ENCODE data around the gene PALM3.
"Not testable (repeated sequence)": the region's sequence is repeated elsewhere in the genome, so short reads cannot be mapped to it uniquely, and the experiment has no call there.

Gene PALM3

GRCh38 chr19:14059652-14060155 is 2.2 kb downstream of the PALM3 start:
- no peak for DNase-seq (ENCODE audit: low read depth)

GRCh38 chr19:14059093-14059480 is 2.8 kb downstream of the PALM3 start:
- DNase-seq (ENCODE audit: low read depth), result no peak

GRCh38 chr19:14058182-14059092 is 3.4 kb downstream of the PALM3 start:
- DNase-seq (ENCODE audit: low read depth), result no peak

GRCh38 chr19:14056741-14057356 is 5.0 kb downstream of the PALM3 start:
- no peak for DNase-seq (ENCODE audit: low read depth)

GRCh38 chr19:14056069-14056666 is 5.7 kb downstream of the PALM3 start:
- DNase-seq (ENCODE audit: low read depth), result no peak

- DNase-seq (ENCODE audit: low read depth), result no peak
Measured at GRCh38 chr19:14055396-14055795, 6.5 kb downstream of the PALM3 start.

GRCh38 chr19:14054721-14055120 is 7.2 kb downstream of the PALM3 start:
- no peak for DNase-seq (ENCODE audit: low read depth)

- no peak for DNase-seq (ENCODE audit: low read depth)
Measured at GRCh38 chr19:14054099-14054498, 7.8 kb downstream of the PALM3 start.

- no peak for DNase-seq (ENCODE audit: low read depth)
Measured at GRCh38 chr19:14053500-14053899, 8.4 kb downstream of the PALM3 start.

- no peak for DNase-seq (ENCODE audit: low read depth)
Measured at GRCh38 chr19:14053032-14053431, 8.8 kb downstream of the PALM3 start.

- DNase-seq (ENCODE audit: low read depth), result no peak
Measured at GRCh38 chr19:14052470-14052869, 9.4 kb downstream of the PALM3 start.

- DNase-seq (ENCODE audit: low read depth), result no peak
Measured at GRCh38 chr19:14051980-14052379, 9.9 kb downstream of the PALM3 start.

GRCh38 chr19:14050961-14051360 is 10.9 kb downstream of the PALM3 start:
- not testable (repeated sequence) for DNase-seq (ENCODE audit: low read depth)

- no peak for DNase-seq (ENCODE audit: low read depth)
Measured at GRCh38 chr19:14050512-14050911, 11.4 kb downstream of the PALM3 start.

GRCh38 chr19:14048443-14049153 is 13.3 kb downstream of the PALM3 start:
- DNase-seq (ENCODE audit: low read depth), result peak; percentile 40

GRCh38 chr19:14047866-14048265 is 14.0 kb downstream of the PALM3 start:
- DNase-seq (ENCODE audit: low read depth), result not testable (repeated sequence)

GRCh38 chr19:14042659-14043608 is 18.9 kb downstream of the PALM3 start:
- not testable (repeated sequence) for DNase-seq (ENCODE audit: low read depth)

- DNase-seq (ENCODE audit: low read depth), result no peak
Measured at GRCh38 chr19:14039181-14039580, 22.7 kb downstream of the PALM3 start.

GRCh38 chr19:14035706-14036105 is 26.2 kb downstream of the PALM3 start:
- DNase-seq (ENCODE audit: low read depth), result no peak

GRCh38 chr19:14035159-14035558 is 26.7 kb downstream of the PALM3 start:
- DNase-seq (ENCODE audit: low read depth), result not testable (repeated sequence)

- no peak for DNase-seq (ENCODE audit: low read depth)
Measured at GRCh38 chr19:14033946-14034345, 27.9 kb downstream of the PALM3 start.
